ENCODE data around the gene MYO1G.
"Not testable (repeated sequence)": the region's sequence is repeated elsewhere in the genome, so short reads cannot be mapped to it uniquely, and the experiment has no call there.

MYO1G gene

DNA sequence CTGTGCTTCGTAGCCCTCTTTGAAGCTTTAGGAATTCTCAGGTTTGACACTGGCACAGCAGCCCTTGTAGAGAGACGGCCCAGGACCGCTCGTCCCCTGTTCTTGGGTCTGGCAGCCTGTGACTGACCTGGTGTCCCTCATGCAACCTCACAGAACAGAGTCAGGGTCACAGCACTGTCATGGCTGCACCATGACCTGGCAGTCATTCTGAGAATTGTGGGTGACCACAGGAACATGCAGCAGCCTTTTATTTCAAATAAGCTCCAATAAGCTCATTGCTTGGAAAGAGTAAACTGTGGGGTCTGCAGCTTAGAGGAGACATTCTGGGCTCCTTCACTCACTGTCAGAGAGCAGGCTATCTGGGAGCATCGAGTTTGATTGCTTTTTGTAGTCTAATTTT is 42.5 kb downstream of the MYO1G start:
- DNase-seq (ENCODE audit: low read depth) = no peak

DNA sequence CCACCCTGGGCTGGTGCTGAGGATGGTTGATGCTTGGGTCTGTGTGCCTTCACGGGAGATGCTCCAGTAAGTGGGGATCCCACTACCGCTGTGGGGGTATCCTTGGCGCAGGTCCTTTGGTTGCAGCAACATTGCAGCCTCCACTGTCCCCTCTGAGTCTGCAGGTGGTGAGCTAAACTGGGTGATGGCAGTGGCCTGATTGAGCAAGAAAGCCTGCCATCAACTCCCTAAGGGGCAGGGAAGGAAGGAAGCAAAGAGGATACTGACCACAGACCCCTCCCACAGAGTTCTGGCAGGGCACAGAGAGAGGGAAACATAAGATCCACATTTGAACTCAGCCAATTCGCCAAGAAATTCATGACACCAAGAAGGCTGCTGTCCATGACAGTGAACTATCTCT is 43.2 kb downstream of the MYO1G start:
- DNase-seq (ENCODE audit: low read depth) = no peak

DNA sequence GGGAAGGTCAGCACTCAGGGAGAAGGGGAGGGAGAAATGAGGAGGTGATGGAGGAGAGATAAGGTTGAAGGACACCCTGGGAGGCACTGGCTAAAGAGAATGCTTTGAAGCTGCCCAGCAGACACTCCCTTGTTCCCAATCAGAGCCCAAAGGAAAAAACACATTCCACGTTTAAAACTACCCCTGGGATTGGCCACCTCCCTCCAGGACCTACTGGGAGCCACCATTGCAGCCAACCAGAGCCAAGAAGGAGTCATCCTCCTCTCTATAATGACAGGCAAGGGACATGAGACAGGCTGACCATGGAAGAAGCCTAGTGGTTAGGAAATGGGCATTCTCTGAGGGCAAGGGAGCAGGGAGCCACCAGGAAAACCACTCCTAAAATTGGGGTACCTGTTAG is 43.8 kb downstream of the MYO1G start:
- DNase-seq (ENCODE audit: low read depth) = no peak

DNA sequence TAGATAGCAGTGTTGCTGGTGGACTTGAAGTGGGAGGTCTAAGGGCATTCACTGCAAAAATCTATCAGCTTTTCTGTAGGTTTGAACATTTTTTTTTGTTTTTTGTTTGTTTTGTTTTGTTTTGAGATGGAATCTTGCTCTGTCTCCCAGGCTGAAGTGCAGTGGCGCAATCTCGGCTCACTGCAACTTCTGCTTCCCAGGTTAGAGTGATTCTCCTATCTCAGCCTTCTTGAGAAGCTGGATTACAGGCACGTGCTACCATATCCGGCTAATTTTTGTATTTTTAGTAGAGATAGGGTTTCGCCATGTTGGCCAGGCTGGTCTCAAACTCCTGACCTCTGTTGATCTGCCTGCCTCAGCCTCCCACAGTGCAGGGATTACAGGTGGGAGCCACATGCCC is 44.3 kb downstream of the MYO1G start:
- DNase-seq (ENCODE audit: low read depth) = not testable (repeated sequence)

DNA sequence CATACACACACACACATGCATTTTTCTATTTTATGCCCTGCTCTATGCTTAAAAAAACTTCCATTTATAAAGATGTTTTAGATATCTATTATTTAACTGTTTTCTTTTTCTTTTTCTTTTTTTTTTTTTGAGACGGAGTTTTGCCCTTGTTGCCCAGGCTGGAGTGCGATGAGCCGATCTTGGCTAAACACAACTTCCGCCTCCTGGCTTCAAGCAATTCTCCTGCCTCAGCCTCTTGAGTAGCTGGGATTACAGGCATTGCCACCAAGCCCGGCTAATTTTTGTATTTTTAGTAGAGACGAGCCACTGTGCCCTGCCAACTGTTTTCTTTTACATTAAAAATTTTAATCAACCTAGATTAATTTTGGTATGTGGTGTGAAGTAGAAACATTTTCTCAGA is 47.9 kb downstream of the MYO1G start:
- no peak for DNase-seq (ENCODE audit: low read depth)

DNA sequence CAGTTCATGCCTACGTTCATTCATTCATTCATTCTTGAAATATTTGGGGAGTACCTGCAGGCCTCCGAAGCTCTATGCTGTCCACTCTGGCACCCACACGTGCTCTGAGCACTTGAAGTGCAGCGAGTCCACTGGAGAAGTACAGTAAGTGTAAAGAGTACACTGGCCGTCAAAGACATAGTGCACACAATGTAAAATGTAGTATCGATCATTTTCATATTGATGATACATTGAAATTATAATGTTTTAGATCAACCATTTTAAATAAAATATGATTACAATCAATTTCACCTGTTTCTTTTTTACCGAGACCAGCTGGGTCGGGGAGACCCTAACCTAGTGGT is 56.5 kb downstream of the MYO1G start:
- DNase-seq (ENCODE audit: low read depth) = no peak

DNA sequence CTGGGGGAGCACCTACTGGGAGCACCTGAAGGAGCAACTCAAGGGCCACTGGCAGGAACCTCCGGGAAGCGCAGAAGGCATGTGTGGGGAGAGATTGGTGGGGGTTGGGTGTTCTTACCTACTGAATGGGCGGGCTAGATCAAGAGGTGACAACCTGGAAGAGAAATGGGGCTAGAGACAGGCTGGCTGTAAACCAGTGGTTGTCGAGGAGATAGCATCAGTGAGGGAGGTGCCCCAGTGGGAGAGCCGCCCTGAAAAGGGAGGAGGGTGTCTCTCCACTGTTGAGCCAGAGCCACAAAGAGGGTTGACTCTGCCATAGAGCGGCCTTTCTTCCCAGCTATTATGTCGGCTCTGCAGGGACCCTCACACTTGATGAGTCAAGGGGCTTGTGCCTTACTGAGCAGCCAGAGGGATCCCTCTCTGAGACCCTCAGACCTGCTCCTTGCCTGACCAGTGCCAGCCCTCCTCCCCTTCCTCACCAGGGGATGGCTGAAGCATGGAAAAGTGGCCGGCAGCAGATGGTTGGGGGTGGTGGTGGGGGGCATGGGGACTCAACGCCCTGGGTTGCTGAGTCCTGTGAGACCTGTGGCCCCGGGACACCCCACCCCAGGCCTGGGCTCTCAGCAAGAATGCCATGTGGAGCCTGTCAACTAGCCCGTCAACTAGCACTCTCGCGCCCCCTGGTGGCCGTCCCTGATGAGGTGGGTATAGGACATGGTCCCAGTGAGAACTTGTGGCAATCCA is 57.0 kb downstream of the MYO1G start:
- DNase-seq (ENCODE audit: low read depth) = peak; percentile 62

DNA sequence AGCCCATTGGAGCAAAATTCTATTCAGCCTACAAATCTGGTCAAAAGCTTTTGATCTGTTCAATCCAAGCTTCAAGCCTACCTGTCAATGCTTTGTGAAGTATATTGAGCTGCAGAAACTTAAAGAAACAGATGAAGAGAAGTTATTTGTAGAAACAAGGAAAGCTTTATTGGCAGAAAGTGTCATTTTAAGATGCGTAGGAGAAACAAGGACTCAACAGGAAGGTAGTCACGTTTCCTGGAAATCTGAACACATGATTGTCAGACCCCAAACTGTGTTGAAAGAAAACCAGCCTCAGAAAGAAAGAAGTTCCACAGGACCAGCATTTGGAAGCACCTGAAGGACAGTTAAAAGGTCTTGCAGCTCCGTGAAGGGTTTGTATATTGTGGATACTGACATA is 58.7 kb downstream of the MYO1G start:
- no peak for DNase-seq (ENCODE audit: low read depth)

DNA sequence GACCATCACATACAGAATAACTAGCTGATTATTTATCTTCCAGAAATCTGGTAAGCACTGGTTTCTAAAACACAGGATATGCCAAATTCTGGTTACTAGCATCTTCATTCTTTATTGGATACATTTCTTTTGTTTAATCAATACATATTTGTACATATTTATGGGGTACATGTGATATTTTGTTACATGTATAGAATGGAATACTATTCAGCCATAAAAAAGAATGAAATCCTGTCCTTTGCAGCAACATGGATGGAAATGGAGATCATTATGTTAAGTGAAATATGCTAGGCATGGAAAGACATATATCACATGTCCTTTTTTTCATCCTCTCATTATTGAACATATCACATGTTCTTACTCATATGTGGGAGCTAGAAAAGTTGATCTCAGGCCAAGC is 60.8 kb downstream of the MYO1G start:
- no peak for DNase-seq (ENCODE audit: low read depth)

DNA sequence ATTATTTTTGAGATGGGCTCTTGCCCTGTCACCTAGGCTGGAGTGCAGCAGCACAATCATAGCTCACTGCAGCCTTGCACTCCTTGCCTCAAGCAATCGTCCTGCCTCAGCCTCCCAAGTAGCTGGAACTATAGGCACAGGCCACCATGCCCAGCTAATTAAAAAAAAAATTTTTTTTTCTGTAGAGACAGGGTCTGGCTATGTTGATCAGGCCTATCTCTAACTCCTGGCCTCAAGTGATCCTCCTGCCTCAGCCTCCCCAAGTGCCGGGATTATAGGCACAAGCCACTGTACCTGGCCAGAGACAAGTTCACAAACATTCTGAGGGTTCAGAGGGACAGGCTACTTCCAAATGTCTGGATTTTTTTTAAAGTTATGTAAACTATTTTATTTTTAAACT is 61.4 kb downstream of the MYO1G start:
- no peak for DNase-seq (ENCODE audit: low read depth)

DNA sequence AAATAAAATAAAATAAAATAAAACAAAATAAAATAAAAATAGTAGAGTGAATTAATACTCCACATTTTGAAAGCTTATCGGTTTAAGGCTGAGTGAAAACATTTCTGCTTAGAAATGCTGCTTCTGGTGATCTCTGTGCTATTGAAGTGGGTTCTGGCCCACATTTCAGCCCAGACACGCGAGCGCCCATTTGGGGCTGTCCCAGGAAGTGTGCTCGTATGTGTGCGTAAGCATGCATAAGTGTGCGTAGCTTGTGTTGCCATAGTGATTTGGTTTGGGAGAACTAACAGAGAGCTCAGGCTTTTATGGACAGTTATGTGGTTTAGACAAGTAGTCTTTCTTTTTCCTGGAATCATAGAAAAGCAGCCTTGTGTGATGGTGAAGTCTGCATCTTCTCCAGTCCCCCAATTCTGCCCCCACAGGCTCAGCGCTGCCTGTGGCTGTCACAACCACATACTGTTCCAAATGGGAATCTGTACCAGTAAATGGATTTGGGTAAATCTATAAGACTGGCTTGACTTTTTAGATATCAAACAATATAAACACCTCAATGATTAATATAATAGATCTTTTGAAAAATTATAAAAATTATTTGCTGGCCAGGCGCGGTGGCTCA is 63.7 kb downstream of the MYO1G start:
- DNase-seq (ENCODE audit: low read depth) = no peak

DNA sequence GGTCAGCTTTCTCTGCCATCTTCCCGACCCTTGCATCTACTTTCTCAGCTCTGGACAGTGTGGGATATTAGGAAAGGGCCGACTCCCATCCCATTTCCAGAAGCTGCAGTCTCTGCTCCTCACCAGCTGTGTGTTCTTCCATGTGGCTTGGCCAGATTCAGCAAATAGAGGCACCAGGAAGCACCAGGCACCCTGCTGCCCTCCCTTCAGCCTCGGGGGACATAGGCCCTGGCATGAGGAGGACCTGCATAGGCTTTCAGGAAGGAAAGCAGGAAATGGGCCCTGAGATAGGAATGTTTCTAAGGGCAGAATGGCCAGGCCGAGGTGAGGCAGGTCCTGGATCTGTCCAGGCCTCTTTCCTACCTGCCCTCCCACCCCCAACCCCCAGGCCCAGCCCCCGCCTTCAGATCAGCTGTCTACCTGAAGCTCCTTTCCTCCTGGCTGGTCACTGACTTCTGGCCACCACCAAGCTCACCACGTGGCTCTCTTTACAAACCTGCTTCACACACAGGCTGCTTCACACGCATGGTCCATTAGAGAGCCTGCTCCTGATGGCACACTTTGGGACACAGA is 66.0 kb downstream of the MYO1G start:
- no peak for DNase-seq (ENCODE audit: low read depth)

Data from CMK (cell line).